T-helper 9 cell (primary cell): Measurements from ENCODE around the gene CIB2.

Experiments used
- DNase-seq: peaks from one replicate; pipeline ENCODE4 v3.0.0-alpha.2; 2020

Gene CIB2

GRCh38 chr15:78082743-78083110 is 48.5 kb downstream of the CIB2 start:
- no peak for DNase-seq

- DNase-seq: no peak
These were observed 49.0 kb downstream of the CIB2 start for GRCh38 chr15:78082106-78082742.

GRCh38 chr15:78080088-78080460 is 51.2 kb downstream of the CIB2 start:
- no peak for DNase-seq

- no peak for DNase-seq
These were observed 51.8 kb downstream of the CIB2 start for GRCh38 chr15:78079298-78080087.

GRCh38 chr15:78077871-78078210 is 53.4 kb downstream of the CIB2 start:
- DNase-seq: no peak

GRCh38 chr15:78077053-78077870 is 54.0 kb downstream of the CIB2 start, which contains the start of gene TBC1D2B:
TSS of gene TBC1D2B (minus strand) at chr15:78077711. CDS start at chr15:78077652, 59 bp downstream.
- peak; percentile 69 for DNase-seq

GRCh38 chr15:78076231-78077052 is 54.8 kb downstream of the CIB2 start:
- DNase-seq: no peak

GRCh38 chr15:78075490-78076230 is 55.6 kb downstream of the CIB2 start:
- no peak for DNase-seq

GRCh38 chr15:78073046-78073787 is 58.0 kb downstream of the CIB2 start:
- DNase-seq: no peak

- no peak for DNase-seq
These were observed 59.0 kb downstream of the CIB2 start for GRCh38 chr15:78072080-78072892.

GRCh38 chr15:78071383-78071782 is 59.9 kb downstream of the CIB2 start:
- no peak for DNase-seq

GRCh38 chr15:78070049-78070700 is 61.1 kb downstream of the CIB2 start:
- DNase-seq: no peak

- no peak for DNase-seq
These were observed 61.7 kb downstream of the CIB2 start for GRCh38 chr15:78069462-78070029.

- no peak for DNase-seq
These were observed 62.2 kb downstream of the CIB2 start for GRCh38 chr15:78069052-78069414.

GRCh38 chr15:78067328-78068228 is 63.7 kb downstream of the CIB2 start:
- no peak for DNase-seq

- DNase-seq: no peak
These were observed 65.0 kb downstream of the CIB2 start for GRCh38 chr15:78065973-78066946.

GRCh38 chr15:78065284-78065872 is 65.9 kb downstream of the CIB2 start:
- DNase-seq: no peak
